ENCODE data around the gene GNB1L.

The GNB1L gene

GRCh38 chr22:19875531-19876313, 21.0 kb upstream of the GNB1L start:
- Mint-ChIP-seq H3K36me3 (ENCODE audit: insufficient read depth) (no peaks in the 10 kb centered on the region), H3K9me3 (no peaks in the 10 kb centered on the region), H3K4me1 (ENCODE audit: low read depth in 2 of 2) (no peaks in the 10 kb centered on the region), H3K4me3 (no peak overlapping the region), H3K27me3 (no peaks in the 10 kb centered on the region), H3K27ac (no peak overlapping the region)
- ATAC-seq (replicated peaks) = no peak
- no peak for DNase-seq

GRCh38 chr22:19875061-19875530, 20.4 kb upstream of the GNB1L start:
- no peaks in the 10 kb centered on the region for H3K27me3 Mint-ChIP-seq
- DNase-seq (no peak), ATAC-seq (replicated peaks) (no peak)
- H3K36me3 Mint-ChIP-seq (ENCODE audit: insufficient read depth) = no peaks in the 10 kb centered on the region
- no peak overlapping the region for H3K27ac Mint-ChIP-seq
- no peaks in the 10 kb centered on the region for H3K4me1 Mint-ChIP-seq (ENCODE audit: low read depth in 2 of 2)
- H3K4me3 Mint-ChIP-seq = no peak overlapping the region
- H3K9me3 Mint-ChIP-seq = no peaks in the 10 kb centered on the region

- peak; percentile 91 for ATAC-seq (replicated peaks)
- peak overlapping the region in 1 of 2 donors; percentile 36 for H3K4me3 Mint-ChIP-seq
- H3K4me1 Mint-ChIP-seq (ENCODE audit: low read depth in 2 of 2) = no peaks in the 10 kb centered on the region
- no peaks in the 10 kb centered on the region for H3K9me3 Mint-ChIP-seq
- no peaks in the 10 kb centered on the region for H3K27me3 Mint-ChIP-seq
- H3K27ac Mint-ChIP-seq = no peak overlapping the region
- peak in 1 of 3 experiments; percentile 21 for DNase-seq
- no peaks in the 10 kb centered on the region for H3K36me3 Mint-ChIP-seq (ENCODE audit: insufficient read depth)
These were observed 19.8 kb upstream of the GNB1L start for GRCh38 chr22:19874307-19875060.

- ATAC-seq (replicated peaks) (no peak), DNase-seq (no peak)
- Mint-ChIP-seq H3K9me3 (no peaks in the 10 kb centered on the region), H3K27me3 (no peaks in the 10 kb centered on the region), H3K4me3 (peak overlapping the region in 1 of 2 donors; percentile 36), H3K4me1 (ENCODE audit: low read depth in 2 of 2) (no peaks in the 10 kb centered on the region), H3K36me3 (ENCODE audit: insufficient read depth) (no peaks in the 10 kb centered on the region), H3K27ac (no peak overlapping the region)
These were observed 19.3 kb upstream of the GNB1L start for GRCh38 chr22:19873960-19874306.

GRCh38 chr22:19873138-19873959, 18.7 kb upstream of the GNB1L start:
- ATAC-seq (replicated peaks) (no peak), DNase-seq (no peak)
- Mint-ChIP-seq H3K36me3 (ENCODE audit: insufficient read depth) (no peaks in the 10 kb centered on the region), H3K9me3 (no peaks in the 10 kb centered on the region), H3K4me1 (ENCODE audit: low read depth in 2 of 2) (no peaks in the 10 kb centered on the region), H3K27ac (no peak overlapping the region), H3K27me3 (no peaks in the 10 kb centered on the region), H3K4me3 (peak overlapping the region in 1 of 2 donors; percentile 36)

GRCh38 chr22:19872779-19873137, 18.1 kb upstream of the GNB1L start:
- Mint-ChIP-seq H3K36me3 (ENCODE audit: insufficient read depth) (no peaks in the 10 kb centered on the region), H3K4me1 (ENCODE audit: low read depth in 2 of 2) (no peaks in the 10 kb centered on the region), H3K27ac (no peak overlapping the region), H3K27me3 (no peaks in the 10 kb centered on the region), H3K9me3 (no peaks in the 10 kb centered on the region), H3K4me3 (no peak overlapping the region)
- no peak for DNase-seq
- no peak for ATAC-seq (replicated peaks)

- H3K27ac Mint-ChIP-seq = no peak overlapping the region
- no peaks in the 10 kb centered on the region for H3K27me3 Mint-ChIP-seq
- no peaks in the 10 kb centered on the region for H3K4me1 Mint-ChIP-seq (ENCODE audit: low read depth in 2 of 2)
- no peaks in the 10 kb centered on the region for H3K9me3 Mint-ChIP-seq
- no peaks in the 10 kb centered on the region for H3K36me3 Mint-ChIP-seq (ENCODE audit: insufficient read depth)
- ATAC-seq (replicated peaks) (no peak), DNase-seq (no peak)
- H3K4me3 Mint-ChIP-seq = no peak overlapping the region
These were observed 17.4 kb upstream of the GNB1L start for GRCh38 chr22:19871845-19872778.

- no peak for ATAC-seq (replicated peaks)
- Mint-ChIP-seq H3K27ac (no peak overlapping the region), H3K27me3 (no peaks in the 10 kb centered on the region), H3K4me1 (ENCODE audit: low read depth in 2 of 2) (no peaks in the 10 kb centered on the region), H3K4me3 (no peak overlapping the region), H3K36me3 (ENCODE audit: insufficient read depth) (no peaks in the 10 kb centered on the region), H3K9me3 (no peaks in the 10 kb centered on the region)
- no peak for DNase-seq
These were observed 16.6 kb upstream of the GNB1L start for GRCh38 chr22:19871023-19871844.

- no peaks in the 10 kb centered on the region for H3K36me3 Mint-ChIP-seq (ENCODE audit: insufficient read depth)
- no peak for ATAC-seq (replicated peaks)
- no peak overlapping the region for H3K27ac Mint-ChIP-seq
- H3K27me3 Mint-ChIP-seq = no peaks in the 10 kb centered on the region
- no peaks in the 10 kb centered on the region for H3K9me3 Mint-ChIP-seq
- no peaks in the 10 kb centered on the region for H3K4me1 Mint-ChIP-seq (ENCODE audit: low read depth in 2 of 2)
- DNase-seq = no peak
- no peak overlapping the region for H3K4me3 Mint-ChIP-seq
These were observed 15.7 kb upstream of the GNB1L start for GRCh38 chr22:19870153-19871022.

- Mint-ChIP-seq H3K36me3 (ENCODE audit: insufficient read depth) (no peaks in the 10 kb centered on the region), H3K27ac (no peak overlapping the region), H3K4me1 (ENCODE audit: low read depth in 2 of 2) (peaks cover 0 to under 1% of the 10 kb centered on the region in 2 donors), H3K9me3 (no peaks in the 10 kb centered on the region), H3K4me3 (no peak overlapping the region), H3K27me3 (no peaks in the 10 kb centered on the region)
- ATAC-seq (replicated peaks) (no peak), DNase-seq (no peak)
These were observed 15.0 kb upstream of the GNB1L start for GRCh38 chr22:19869497-19870152.

GRCh38 chr22:19868773-19869471, 14.2 kb upstream of the GNB1L start:
- Mint-ChIP-seq H3K27me3 (no peaks in the 10 kb centered on the region), H3K27ac (no peak overlapping the region), H3K36me3 (ENCODE audit: insufficient read depth) (no peaks in the 10 kb centered on the region), H3K4me1 (ENCODE audit: low read depth in 2 of 2) (peaks cover 0 to 3% of the 10 kb centered on the region in 2 donors), H3K9me3 (no peaks in the 10 kb centered on the region), H3K4me3 (no peak overlapping the region)
- no peak for DNase-seq
- no peak for ATAC-seq (replicated peaks)
